ENCODE results near the gene KIAA0513.

Gene KIAA0513, protein sequence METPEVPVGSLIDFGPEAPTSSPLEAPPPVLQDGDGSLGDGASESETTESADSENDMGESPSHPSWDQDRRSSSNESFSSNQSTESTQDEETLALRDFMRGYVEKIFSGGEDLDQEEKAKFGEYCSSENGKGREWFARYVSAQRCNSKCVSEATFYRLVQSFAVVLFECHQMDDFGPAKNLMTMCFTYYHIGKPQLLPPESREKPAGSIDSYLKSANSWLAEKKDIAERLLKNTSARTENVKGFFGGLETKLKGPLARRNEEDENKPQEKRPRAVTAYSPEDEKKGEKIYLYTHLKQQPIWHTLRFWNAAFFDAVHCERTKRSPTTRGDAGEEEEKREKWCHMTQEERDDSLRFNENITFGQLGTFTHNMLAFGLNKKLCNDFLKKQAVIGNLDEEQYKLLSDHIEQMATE

DNA sequence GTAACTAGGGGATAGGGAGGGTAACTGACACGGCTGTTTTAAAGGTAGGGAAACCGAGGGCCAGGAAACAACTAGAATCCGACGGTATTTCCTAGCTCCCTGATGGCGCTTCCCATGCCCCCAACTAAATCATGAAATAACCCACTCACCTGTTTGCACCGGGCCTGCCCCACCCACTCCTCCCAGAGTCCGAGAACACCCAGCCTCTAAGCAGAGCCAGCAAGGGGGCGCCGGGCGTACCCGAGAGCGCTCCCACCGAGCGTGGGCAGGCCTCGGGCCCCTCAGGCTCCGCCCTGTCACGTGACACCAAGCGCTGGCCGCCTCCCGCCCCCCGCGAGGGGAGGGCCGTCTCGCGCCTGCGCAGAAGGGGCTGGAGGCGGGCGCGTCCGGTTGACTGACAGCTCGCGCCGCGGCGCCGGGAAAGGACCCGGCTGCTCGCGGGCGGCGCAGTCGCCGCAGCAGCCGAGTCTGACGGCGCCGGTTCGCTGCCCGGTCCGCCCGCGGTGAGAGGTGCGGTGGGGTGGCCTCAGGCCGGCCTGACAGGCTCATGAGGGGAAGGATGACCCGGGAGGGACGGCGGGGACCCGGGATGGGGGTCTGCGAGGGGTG, at the start of gene KIAA0513:
KIAA0513 (plus strand) TSS at position 447 of the 609 bp plus-strand sequence. CDS start 39,277 bp downstream, outside the sequence.
- intact Hi-C loops (cut with DNase I) = loop anchor here (1.0 to 10.0 kb wide), 2 partner anchors 16 to 57 kb away; partner anchors contain the start of gene ZDHHC7
- peak; percentile 90 to 99 (median 94) for DNase-seq

DNA sequence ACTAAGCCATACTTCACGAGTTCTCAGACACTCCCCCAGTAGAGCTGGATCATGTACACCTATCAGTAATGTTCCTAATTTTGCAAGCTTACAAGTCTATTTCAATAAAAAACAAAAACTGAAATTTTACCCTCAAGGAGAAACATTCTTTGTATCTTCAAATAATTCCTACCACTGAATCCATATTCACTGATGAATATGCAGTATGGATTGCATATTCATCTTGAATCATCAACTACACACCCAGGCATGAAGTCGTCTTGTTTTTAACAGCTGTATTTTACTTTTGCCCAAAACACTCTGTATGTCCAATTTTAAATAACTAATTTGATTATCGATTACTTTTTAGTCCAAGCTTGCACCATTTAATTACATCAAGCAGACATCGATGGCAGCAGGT, 48.1 kb upstream of the KIAA0513 start:
- intact Hi-C loops (cut with DNase I) = no loop called here
- no peak for DNase-seq

DNA sequence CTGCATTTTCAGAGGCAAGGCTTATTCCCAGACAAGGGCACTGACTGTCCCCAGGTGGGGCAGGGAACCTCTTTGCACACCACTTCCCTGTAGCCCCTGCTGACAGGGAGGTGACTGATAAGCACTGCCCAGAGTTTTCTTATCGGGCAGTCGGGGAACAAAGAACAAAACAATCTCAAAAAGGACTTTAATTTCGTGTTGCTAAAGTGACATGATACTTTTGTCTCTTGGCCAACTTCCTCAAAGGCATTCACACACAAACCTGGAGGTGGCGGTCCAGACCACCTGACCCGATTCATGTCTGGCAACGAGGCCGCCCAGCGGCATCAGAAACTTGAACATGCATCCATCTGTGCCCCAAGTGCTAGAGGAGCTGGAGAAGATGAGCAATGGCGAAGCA, 45.2 kb upstream of the KIAA0513 start:
- DNase-seq = peak in 1 of 10 donors; percentile 54
- intact Hi-C loops (cut with DNase I) = no loop called here

DNA sequence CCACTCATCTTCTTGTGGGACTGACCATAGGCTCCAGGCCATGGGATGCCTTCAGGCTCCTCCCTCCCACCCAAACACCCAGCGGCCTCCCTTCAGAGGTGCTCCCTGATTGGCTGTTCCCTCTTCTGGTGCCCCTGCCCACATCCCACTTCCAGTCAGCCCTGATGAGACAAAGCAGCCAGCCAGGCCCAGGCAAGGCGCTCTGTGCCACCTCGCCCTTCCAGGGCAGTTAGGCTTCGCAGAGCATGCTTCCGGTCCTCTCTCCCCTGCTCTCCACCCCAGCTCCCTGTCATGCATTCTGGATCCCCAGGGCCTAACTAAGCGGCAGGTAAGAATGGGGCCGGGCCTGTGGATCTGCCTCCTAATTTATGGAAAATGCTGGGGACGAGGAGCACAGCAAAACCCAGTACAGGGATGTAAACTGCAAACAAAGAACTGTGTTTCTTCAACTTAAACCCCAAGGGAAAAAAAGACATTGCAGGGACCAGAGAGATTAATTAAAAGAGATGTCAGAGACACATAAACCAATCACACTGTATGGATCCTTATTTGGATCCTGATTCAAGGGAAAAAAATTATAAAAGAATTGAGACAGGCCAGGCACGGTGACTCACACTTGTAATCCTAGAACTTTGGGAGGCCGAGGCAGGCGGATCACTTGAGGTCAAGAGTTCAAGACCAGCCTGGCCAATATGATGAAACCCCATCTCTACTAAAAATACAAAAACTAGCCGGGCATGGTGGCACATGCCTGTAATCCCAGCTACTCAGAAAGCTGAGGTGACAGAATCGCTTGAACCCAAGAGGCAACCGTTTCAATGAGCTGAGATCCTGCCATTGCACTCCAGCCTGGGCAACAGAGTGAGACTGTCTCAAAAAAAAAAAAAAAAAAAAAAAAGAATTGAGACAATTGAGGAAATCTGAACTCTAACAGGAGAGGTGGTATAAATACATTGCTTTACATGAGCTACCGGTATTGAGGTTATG, 42.2 kb upstream of the KIAA0513 start:
- DNase-seq = peak in 3 of 10 donors; percentile 34 to 66 (median 37)
- intact Hi-C loops (cut with DNase I) = no loop called here

DNA sequence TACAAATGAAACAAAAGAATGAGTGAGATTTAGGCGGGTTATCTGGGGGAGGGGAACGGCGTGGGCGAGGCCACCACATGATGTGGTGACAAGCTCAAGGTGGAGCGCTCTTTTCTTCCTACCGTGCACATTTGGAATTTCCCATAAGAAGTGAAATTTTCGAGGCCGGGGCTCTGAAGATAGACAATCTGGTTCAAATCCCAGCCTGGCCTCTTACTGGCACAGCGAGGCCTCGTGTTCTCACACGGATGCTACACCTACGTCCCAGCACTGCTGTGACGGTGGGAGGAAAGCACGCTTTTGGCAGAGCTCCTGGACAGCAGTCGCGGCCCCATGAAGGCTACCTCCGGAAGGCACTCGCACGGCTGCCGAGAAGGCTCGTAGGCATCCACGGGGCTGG, 41.5 kb upstream of the KIAA0513 start:
- intact Hi-C loops (cut with DNase I) = no loop called here
- peak in 6 of 10 donors; percentile 37 to 93 (median 75) for DNase-seq

DNA sequence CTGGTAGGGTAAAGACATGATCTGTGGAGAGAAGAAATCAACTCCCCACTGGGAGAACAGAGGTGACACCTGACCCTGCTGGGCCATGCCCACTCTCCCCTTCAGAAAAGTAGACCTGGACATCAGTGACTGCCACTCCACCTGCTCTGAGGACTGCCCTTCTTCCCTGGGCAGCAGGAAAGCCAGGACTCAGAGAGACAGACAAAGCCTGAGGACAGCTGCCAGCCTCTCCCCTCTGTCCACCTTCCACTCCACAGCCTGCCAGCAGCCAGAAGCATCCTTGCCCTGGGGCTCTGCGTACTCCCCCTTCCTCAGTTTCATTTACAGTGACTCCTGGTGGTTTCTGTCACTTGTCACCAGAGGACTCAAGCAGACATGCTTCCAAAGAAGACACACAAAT, 40.7 kb upstream of the KIAA0513 start:
- peak in 3 of 10 donors; percentile 20 to 57 (median 43) for DNase-seq
- intact Hi-C loops (cut with DNase I) = no loop called here

DNA sequence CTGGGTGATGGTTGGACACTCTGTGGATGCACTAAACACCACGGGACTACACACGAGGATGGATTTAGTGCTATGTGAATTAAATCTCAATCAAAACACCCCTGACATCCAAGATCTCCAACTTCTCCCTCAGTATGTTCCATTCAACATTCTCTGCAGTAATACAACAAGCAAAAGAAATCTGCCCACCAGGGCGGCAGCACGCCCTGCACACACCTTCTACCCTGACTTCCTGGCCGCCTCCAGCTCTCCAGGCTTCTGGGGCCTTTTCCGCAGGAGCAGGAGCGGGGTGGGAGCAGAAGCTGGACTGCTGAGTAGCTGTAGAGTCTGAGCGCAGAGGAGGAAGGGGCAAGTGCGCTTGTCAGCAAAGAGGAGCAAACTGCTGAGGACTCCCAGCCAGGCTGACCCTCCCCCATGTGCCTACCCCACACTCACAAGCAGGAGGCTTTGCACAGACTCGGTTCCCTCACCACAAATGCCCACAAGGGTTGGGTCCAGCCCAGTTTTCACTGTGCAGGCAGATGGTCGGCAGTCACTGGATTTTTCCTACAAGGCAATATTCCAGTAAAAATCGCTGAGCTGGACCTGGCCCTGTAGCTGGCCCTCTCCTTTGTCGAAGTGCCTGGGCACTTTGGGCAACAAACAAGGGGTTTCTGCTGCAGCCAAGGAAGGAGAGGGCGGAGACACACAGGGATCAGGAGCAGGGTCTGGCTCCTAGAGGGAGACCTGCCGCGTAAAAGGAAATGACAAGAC, 39.1 kb upstream of the KIAA0513 start:
- intact Hi-C loops (cut with DNase I) = no loop called here

DNA sequence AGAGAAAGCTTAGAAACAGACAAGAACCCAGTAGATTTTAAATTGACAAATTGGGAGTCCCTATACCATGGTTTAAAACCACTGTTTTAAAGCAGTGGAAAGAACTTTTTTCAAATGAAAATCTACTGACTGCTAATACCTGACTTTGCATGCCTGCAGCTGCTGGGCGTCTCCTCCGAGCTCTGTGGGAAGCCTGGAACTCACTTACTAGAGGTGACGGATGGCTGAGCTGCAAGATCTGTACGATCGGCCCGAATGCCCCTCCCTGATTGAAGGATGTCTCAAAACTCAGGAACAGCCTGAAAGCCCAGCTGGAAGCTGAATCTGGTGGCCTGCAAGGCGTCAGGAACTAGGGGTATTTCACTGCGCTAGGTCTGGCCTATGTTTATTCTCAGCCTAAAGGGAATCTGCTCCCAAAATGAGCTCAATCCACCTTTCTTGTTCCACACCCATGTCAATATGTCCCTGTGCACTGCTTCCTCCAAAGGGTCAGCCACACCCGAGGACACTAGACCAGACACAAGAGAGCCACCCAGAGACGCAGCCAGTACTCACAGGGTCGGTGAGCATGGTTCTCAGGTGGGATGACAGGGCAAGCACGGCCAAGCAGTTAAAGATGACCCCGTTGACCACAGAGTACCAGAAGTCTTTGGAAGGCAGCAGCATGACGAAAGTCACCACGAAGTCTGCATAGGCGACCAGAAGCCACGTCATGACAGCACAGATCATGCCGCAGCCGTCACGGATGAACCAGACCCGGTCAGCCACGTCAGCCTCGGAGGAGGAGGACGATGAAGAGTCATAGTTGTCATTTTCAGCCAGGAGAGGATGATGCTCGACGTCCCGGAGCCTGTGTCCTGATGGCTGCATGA, 37.6 kb upstream of the KIAA0513 start:
- intact Hi-C loops (cut with DNase I) = no loop called here
- DNase-seq = peak in 3 of 10 donors; percentile 29 to 78 (median 70)

More for the DNA sequence above, 39.1 kb upstream of the KIAA0513 start:
- DNase-seq = peak in 3 of 10 donors; percentile 27 to 76 (median 64)

DNA sequence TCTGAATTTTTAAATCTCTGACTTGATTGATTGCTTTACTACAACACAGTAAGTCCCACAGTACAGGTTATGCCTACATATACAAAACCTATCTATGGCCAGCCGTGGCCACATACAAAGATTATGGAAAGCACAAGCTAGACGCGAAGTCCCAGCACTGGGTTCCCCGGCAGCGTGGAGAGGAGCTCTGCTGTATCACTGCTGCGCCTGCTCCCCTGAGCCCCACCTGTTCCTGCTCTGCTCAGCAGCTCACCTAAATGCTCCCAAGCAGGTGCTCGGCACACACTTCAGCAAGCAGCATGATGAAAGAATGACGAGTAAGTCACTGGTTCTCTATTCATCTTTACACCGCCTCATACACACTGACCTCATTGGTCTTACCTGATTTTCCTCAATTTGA, 36.8 kb upstream of the KIAA0513 start:
- intact Hi-C loops (cut with DNase I) = no loop called here
- DNase-seq = peak in 2 of 10 donors; percentile 37 to 47

DNA sequence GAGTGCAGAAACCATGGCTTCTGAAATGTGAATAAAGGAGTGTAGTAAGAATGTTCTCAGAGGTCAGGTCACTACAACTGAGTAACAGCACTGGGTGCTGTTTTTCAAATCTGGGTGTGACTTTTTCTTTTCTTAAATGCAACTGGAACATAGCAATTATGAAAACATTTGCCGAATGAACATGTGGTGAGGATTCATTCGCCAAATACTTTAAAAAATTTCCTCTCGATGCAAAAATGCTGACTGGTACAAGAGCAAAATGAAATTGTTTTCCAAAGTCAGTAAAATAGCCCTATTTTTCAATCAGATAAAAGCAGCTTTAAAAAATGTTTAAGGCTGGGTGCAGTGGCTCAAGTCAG, 34.9 kb upstream of the KIAA0513 start:
- peak in 2 of 10 donors; percentile 1 to 2 for DNase-seq
- intact Hi-C loops (cut with DNase I) = no loop called here

DNA sequence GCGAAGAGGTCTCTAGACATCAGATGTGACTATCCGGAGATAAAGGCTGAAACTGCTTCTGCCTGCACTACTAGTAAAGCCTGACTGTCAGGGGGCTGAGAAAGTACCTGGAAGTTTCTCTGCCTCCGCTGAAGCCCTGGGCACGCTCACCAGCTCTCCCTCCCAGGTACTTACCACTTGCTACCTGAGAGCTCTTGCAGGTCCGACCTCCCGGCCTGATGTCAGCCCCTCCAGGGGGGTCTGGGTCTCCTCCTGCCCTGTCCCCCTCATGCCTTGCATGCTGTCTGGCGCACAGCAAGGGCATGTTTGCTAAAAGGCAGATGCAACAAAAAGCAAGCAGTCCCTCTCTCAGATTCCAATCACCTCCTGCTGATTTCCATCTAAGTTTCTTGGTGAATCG, 33.7 kb upstream of the KIAA0513 start:
- intact Hi-C loops (cut with DNase I) = no loop called here
- DNase-seq = peak in 2 of 10 donors; percentile 26 to 72

DNA sequence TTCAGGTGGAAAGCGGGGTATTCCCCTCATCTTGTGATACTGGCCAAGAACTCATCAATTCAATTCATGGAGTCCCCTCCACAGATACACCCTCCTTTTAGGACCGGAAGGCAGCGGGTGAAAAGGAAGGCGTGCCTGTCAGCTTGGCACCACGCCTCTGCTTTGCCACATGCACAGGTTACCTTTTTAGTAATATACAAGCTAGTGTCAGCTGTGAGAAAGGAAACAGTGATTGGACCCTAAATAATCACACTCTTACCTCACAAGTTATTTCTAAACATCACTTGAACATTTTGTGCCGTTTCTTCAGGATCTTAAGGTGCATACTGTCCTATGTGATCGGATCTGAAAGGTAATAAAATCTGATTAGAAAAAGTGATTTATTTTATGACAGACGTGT, 31.9 kb upstream of the KIAA0513 start:
- intact Hi-C loops (cut with DNase I) = no loop called here
- peak in 2 of 10 donors; percentile 25 to 53 for DNase-seq

DNA sequence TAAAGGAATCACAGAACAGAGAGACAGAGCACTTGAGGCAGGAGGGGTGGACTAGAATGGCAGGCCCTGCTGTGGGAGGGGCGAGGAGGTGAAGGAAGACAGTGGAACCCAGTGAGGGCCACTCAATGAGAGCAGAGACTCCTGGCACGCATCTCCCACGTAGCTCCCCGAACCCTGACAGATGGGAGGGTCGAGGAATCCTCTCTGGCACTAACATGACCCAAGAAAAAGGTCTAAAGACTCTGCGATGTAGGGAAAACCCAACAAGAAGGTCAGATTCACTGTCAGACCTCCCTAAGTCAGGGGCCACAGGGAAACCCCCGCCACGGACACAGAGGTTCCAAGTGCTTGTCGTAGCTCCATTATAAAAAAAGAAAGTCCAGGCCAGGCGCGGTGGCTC, 31.2 kb upstream of the KIAA0513 start:
- peak in 2 of 10 donors; percentile 27 to 35 for DNase-seq
- intact Hi-C loops (cut with DNase I) = no loop called here

DNA sequence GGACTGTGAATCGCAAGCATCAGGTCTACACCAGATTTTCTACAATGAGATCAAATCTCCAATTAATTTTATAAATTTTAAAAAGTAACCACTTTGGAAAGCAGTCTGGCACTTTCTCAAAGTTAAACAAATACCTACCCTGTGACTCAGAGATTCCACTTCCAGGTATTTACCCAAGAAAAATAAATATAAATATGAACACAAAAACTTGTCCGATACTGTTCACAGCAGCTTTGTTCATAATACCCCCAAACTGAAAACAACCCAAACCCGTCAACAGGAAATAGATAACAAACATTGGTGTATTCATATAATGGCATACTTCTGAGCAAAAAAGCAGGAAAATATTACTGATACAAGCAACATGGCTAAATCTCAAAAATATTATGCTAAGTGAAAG, 28.4 kb upstream of the KIAA0513 start:
- DNase-seq = no peak
- intact Hi-C loops (cut with DNase I) = no loop called here

DNA sequence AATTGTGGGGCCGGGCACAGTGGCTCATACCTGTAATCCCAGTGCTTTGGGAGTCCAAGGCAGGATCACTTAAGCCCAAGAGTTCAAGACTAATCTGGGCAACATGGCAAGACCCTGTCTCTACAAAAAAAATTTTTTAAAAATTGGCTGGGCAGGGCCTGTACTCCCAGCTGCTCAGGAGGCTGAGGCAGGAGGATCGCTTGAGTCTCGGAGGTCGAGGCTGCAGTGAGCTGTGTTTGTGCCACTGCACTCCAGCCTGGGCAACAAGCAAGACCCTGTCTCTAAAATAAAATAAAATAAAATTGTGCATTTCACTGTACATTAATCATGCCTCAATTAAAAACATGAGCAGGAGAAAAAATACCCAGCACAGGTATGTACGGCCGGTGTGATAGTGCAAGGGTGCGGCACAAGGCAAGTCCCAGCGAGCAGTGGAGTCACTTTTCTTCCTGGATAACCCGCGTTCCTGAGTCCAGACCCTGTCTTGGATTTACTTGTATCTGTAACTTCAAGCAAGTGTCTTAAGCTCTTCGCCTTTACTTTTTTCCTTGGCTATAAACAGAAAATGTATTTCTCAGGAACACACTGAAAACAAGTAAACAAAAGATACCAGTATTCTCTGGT, 27.6 kb upstream of the KIAA0513 start:
- intact Hi-C loops (cut with DNase I) = no loop called here
- peak in 2 of 10 donors; percentile 26 to 51 for DNase-seq

DNA sequence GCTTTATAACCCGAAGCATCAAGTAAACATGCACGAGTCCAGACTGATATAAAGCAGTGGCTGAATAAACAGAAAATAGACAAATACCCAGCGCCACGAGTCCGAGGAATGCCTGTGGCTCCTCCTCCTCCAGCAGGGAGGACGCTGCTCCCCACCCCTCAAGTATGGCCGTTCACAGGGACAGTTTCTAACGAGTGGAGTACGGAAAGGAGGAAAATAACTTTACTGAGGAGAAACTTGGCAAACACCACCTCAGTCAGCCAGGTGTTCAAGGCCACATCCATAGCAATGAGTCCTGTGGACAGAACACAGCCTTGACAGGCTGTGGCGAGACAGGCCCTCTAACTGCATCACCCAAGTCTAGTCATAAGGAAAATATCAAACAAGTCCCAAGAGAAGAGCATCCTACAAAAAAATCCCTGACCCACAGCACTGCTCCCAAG, 25.5 kb upstream of the KIAA0513 start:
- intact Hi-C loops (cut with DNase I) = no loop called here
- peak in 1 of 10 donors; percentile 1 for DNase-seq

DNA sequence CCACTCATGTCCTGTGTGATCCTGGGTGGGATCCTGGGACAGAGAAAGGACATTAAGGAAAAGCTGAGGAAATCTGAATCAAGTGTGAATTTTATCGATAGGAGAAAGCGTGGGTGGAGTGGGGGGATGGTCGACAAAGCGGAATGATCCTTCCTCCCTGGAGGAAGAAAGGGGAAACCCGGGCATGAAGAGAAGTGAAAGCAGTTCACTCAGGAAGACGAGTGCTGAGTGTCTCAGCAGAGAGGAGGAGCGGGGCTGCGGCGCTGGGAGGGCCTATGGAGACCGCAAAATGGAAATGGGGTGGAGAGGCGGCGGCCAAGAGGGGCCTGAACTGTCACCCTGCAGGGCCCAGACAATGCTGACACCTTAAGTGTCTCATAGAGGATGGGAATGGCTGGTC, 25.0 kb upstream of the KIAA0513 start:
- intact Hi-C loops (cut with DNase I) = no loop called here
- peak in 2 of 10 donors; percentile 67 to 85 for DNase-seq

DNA sequence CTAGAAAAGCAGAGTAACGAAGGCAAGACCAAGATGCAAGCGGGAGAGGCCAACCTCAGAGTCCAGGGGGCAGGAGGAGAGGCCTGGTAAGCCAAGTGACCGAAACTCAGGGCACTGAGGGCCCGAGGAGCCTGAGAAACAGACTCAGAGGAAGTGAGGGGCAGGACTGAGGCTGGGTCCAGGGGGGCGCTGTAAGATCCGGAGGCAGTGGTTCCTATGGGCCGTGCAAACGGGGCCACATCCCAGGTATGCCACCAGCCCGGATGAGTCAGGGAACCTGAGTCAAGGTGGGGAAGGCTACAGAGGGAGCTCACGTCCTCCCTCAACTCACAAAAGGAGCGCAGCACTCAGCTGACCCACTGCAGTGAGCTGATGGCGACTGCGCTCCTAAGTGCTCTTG, 24.5 kb upstream of the KIAA0513 start:
- DNase-seq = peak in 2 of 10 donors; percentile 61 to 62
- intact Hi-C loops (cut with DNase I) = no loop called here

Measured in posterior cingulate gyrus (tissue), 11 donors.